HFF-Myc (cell line): ENCODE measurements around the gene PYGL.

Source experiments
- DNase-seq: peaks from one replicate; pipeline ENCODE4 v3.0.0-alpha.2; 2011; ENCODE audit warnings: low read depth; ENCODE audit errors: extremely low read depth
- H3K4me3 ChIP-seq: replicated peaks from 2 replicates; pipeline ENCODE4 v1.5.1; 2011; ENCODE audit warnings: low read depth, mild to moderate bottlenecking, control low read depth, low read length
- CTCF ChIP-seq: IDR thresholded peaks from 2 replicates; pipeline ENCODE4 v1.5.1; 2012; ENCODE audit warnings: mild to moderate bottlenecking, low read depth, low read length, control low read depth; ENCODE audit errors: missing control alignments

Gene PYGL

GRCh38 chr14:50936016-50936340, 8.3 kb downstream of the PYGL start:
- no peak overlapping the region for H3K4me3 ChIP-seq
- DNase-seq = no peak
- TF ChIP-seq CTCF = no peak

GRCh38 chr14:50935126-50936015, 8.9 kb downstream of the PYGL start:
- TF ChIP-seq CTCF = no peak
- no peak for DNase-seq
- no peak overlapping the region for H3K4me3 ChIP-seq

GRCh38 chr14:50932592-50933495, 11.4 kb downstream of the PYGL start:
- no peak for DNase-seq
- no peak for TF ChIP-seq CTCF
- H3K4me3 ChIP-seq = no peak overlapping the region

GRCh38 chr14:50932156-50932555, 12.1 kb downstream of the PYGL start:
- DNase-seq = no peak
- TF ChIP-seq CTCF = no peak
- H3K4me3 ChIP-seq = no peak overlapping the region

- no peak overlapping the region for H3K4me3 ChIP-seq
- TF ChIP-seq CTCF = no peak
- no peak for DNase-seq
Observed at GRCh38 chr14:50931559-50931958, 12.7 kb downstream of the PYGL start.

- H3K4me3 ChIP-seq = no peak overlapping the region
- TF ChIP-seq CTCF = no peak
- no peak for DNase-seq
Observed at GRCh38 chr14:50929506-50929905, 14.8 kb downstream of the PYGL start.
